SK-N-SH treated with all-trans-retinoic acid at 6 μM for 48 hours (cell line): ENCODE data around the gene NF1.

Experiments
- ATAC-seq: fragments of 200-7000 bp; cut with Tn5 transposase; 3 replicates; pipeline ENCODE4 v1.9.1; 2020; ENCODE audit warnings: mild to moderate bottlenecking, moderate library complexity
- BACH2 ChIP-seq: fragments of 250-450 bp; sonication (Bioruptor Pico); IDR thresholded peaks from 2 replicates; pipeline ENCODE4 v1.9.0; 2021; ENCODE audit warnings: mild to moderate bottlenecking, borderline replicate concordance
- CSDC2 ChIP-seq: fragments of 250-450 bp; sonication (Bioruptor Pico); IDR thresholded peaks from 2 replicates; pipeline ENCODE4 v1.5.0; 2020; ENCODE audit warnings: mild to moderate bottlenecking, moderate library complexity
- ESRRG ChIP-seq: fragments of 250-450 bp; sonication (Bioruptor Pico); IDR thresholded peaks from 2 replicates; pipeline ENCODE4 v1.6.1; 2021; ENCODE audit warnings: mild to moderate bottlenecking
- GLIS3 ChIP-seq: fragments of 250-450 bp; sonication (Bioruptor Pico); IDR thresholded peaks from 2 replicates; pipeline ENCODE4 v1.5.0; 2020; ENCODE audit warnings: mild to moderate bottlenecking, moderate library complexity
- ISL1 ChIP-seq: fragments of 250-450 bp; sonication (Bioruptor Pico); IDR thresholded peaks from 2 replicates; pipeline ENCODE4 v2.1.2; 2022; ENCODE audit warnings: mild to moderate bottlenecking, moderate library complexity
- OSR1 ChIP-seq: fragments of 250-450 bp; sonication (Bioruptor Pico); IDR thresholded peaks from 2 replicates; pipeline ENCODE4 v1.8.0; 2022; ENCODE audit warnings: moderate library complexity, mild to moderate bottlenecking, inconsistent platforms
- PPARA ChIP-seq: fragments of 250-450 bp; sonication (Bioruptor Pico); IDR thresholded peaks from 2 replicates; pipeline ENCODE4 v1.5.0; 2020; ENCODE audit warnings: mild to moderate bottlenecking, borderline replicate concordance
- RARB ChIP-seq: fragments of 250-450 bp; sonication (Bioruptor Pico); IDR thresholded peaks from 2 replicates; pipeline ENCODE4 v1.8.0; 2021; ENCODE audit warnings: mild to moderate bottlenecking, moderate library complexity
- SNAI2 ChIP-seq: fragments of 250-450 bp; sonication (Bioruptor Pico); IDR thresholded peaks from 2 replicates; pipeline ENCODE4 v1.5.0; 2020; ENCODE audit warnings: mild to moderate bottlenecking, moderate library complexity
- TCF4 ChIP-seq: fragments of 250-450 bp; sonication (Bioruptor Pico); IDR thresholded peaks from 2 replicates; pipeline ENCODE4 v1.8.0; 2021; ENCODE audit warnings: mild to moderate bottlenecking, moderate library complexity, borderline replicate concordance
- TOX ChIP-seq: fragments of 250-450 bp; sonication (Bioruptor Pico); IDR thresholded peaks from 2 replicates; pipeline ENCODE4 v1.8.0; 2021; ENCODE audit warnings: mild to moderate bottlenecking, moderate library complexity, borderline replicate concordance
- ZC3H10 ChIP-seq: fragments of 250-450 bp; sonication (Bioruptor Pico); IDR thresholded peaks from 2 replicates; pipeline ENCODE4 v1.5.1; 2021; ENCODE audit warnings: mild to moderate bottlenecking, moderate library complexity
- ZFP3 ChIP-seq: fragments of 250-450 bp; sonication (Bioruptor Pico); IDR thresholded peaks from 2 replicates; pipeline ENCODE4 v1.5.0; 2020; ENCODE audit warnings: mild to moderate bottlenecking, moderate library complexity
- ZFP30 ChIP-seq: fragments of 450-650 bp; formaldehyde crosslinking; IDR thresholded peaks from 2 replicates; pipeline ENCODE4 v1.5.0; 2022; ENCODE audit warnings: mild to moderate bottlenecking, moderate library complexity
- ZNF565 ChIP-seq: fragments of 450-650 bp; formaldehyde crosslinking; conservative IDR thresholded peaks from 2 replicates; pipeline ENCODE4 v1.5.0; 2020; ENCODE audit warnings: low read depth, mild to moderate bottlenecking, moderate library complexity
- ZNF70 ChIP-seq: fragments of 450-650 bp; formaldehyde crosslinking; IDR thresholded peaks from 2 replicates; pipeline ENCODE4 v1.5.0; 2020; ENCODE audit warnings: mild to moderate bottlenecking, moderate library complexity
- ZNF8 ChIP-seq: fragments of 450-650 bp; formaldehyde crosslinking; IDR thresholded peaks from 2 replicates; pipeline ENCODE4 v1.5.0; 2020; ENCODE audit warnings: mild to moderate bottlenecking, moderate library complexity
- TF ChIP-seq, protein P1 (sequence below): fragments of 250-450 bp; sonication (Bioruptor Pico); IDR thresholded peaks from 2 replicates; pipeline ENCODE4 v1.5.0; 2020; ENCODE audit warnings: mild to moderate bottlenecking, moderate library complexity
- TF ChIP-seq, protein P2 (sequence below): fragments of 250-450 bp; sonication (Bioruptor Pico); IDR thresholded peaks from 2 replicates; pipeline ENCODE4 v1.5.1; 2021; ENCODE audit warnings: mild to moderate bottlenecking, moderate library complexity
- TF ChIP-seq, protein P3 (sequence below): fragments of 250-450 bp; sonication (Bioruptor Pico); IDR thresholded peaks from 2 replicates; pipeline ENCODE4 v1.8.0; 2021; ENCODE audit warnings: low read depth, mild to moderate bottlenecking, moderate library complexity, borderline replicate concordance
- TF ChIP-seq, protein P4 (sequence below): fragments of 250-450 bp; sonication (Bioruptor Pico); IDR thresholded peaks from 2 replicates; pipeline ENCODE4 v1.5.1; 2020; ENCODE audit warnings: low read depth, mild to moderate bottlenecking, moderate library complexity
- TF ChIP-seq, protein P5 (sequence below): fragments of 250-450 bp; sonication (Bioruptor Pico); IDR thresholded peaks from 2 replicates; pipeline ENCODE4 v1.8.0; 2020; ENCODE audit warnings: mild to moderate bottlenecking, moderate library complexity, borderline replicate concordance

Gene NF1

DNA sequence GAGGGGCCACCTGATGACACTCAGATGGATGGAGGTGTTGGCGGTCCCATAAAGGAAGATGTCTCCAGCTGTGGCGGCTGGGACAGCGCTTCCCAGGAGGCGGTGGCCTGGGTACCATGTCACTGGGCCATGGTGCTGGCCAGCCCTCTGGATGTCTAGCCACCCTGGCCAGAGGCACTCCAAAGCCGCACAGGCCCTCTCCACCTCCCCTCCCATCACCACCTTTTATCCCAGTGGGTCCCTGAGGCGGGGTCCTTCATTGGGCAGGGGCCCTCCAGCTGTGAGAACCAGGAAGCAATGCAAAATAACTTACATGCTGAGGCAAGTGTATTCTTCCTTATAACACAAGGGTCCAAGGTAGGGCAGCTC, 319.8 kb downstream of the NF1 start:
- TF ChIP-seq ZNF565 (CRISPR knock-in tag) (no peak), BACH2 (CRISPR knock-in tag) (no peak), PPARA (no peak), ISL1 (CRISPR knock-in tag) (no peak), CSDC2 (CRISPR knock-in tag) (no peak), RARB (CRISPR knock-in tag) (no peak), TCF4 (CRISPR knock-in tag) (no peak), OSR1 (CRISPR knock-in tag) (no peak), ZFP30 (CRISPR knock-in tag) (no peak), TOX (CRISPR knock-in tag) (no peak), ESRRG (CRISPR knock-in tag) (no peak), GLIS3 (no peak), ZNF8 (CRISPR knock-in tag) (no peak), ZNF70 (no peak), ZC3H10 (no peak)
- TF ChIP-seq, protein P1, sequence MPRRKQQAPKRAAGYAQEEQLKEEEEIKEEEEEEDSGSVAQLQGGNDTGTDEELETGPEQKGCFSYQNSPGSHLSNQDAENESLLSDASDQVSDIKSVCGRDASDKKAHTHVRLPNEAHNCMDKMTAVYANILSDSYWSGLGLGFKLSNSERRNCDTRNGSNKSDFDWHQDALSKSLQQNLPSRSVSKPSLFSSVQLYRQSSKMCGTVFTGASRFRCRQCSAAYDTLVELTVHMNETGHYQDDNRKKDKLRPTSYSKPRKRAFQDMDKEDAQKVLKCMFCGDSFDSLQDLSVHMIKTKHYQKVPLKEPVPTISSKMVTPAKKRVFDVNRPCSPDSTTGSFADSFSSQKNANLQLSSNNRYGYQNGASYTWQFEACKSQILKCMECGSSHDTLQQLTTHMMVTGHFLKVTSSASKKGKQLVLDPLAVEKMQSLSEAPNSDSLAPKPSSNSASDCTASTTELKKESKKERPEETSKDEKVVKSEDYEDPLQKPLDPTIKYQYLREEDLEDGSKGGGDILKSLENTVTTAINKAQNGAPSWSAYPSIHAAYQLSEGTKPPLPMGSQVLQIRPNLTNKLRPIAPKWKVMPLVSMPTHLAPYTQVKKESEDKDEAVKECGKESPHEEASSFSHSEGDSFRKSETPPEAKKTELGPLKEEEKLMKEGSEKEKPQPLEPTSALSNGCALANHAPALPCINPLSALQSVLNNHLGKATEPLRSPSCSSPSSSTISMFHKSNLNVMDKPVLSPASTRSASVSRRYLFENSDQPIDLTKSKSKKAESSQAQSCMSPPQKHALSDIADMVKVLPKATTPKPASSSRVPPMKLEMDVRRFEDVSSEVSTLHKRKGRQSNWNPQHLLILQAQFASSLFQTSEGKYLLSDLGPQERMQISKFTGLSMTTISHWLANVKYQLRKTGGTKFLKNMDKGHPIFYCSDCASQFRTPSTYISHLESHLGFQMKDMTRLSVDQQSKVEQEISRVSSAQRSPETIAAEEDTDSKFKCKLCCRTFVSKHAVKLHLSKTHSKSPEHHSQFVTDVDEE (CRISPR knock-in tag), result no peak
- TF ChIP-seq, protein P2, sequence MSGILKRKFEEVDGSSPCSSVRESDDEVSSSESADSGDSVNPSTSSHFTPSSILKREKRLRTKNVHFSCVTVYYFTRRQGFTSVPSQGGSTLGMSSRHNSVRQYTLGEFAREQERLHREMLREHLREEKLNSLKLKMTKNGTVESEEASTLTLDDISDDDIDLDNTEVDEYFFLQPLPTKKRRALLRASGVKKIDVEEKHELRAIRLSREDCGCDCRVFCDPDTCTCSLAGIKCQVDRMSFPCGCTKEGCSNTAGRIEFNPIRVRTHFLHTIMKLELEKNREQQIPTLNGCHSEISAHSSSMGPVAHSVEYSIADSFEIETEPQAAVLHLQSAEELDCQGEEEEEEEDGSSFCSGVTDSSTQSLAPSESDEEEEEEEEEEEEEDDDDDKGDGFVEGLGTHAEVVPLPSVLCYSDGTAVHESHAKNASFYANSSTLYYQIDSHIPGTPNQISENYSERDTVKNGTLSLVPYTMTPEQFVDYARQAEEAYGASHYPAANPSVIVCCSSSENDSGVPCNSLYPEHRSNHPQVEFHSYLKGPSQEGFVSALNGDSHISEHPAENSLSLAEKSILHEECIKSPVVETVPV (CRISPR knock-in tag), result no peak
- TF ChIP-seq, protein P3, sequence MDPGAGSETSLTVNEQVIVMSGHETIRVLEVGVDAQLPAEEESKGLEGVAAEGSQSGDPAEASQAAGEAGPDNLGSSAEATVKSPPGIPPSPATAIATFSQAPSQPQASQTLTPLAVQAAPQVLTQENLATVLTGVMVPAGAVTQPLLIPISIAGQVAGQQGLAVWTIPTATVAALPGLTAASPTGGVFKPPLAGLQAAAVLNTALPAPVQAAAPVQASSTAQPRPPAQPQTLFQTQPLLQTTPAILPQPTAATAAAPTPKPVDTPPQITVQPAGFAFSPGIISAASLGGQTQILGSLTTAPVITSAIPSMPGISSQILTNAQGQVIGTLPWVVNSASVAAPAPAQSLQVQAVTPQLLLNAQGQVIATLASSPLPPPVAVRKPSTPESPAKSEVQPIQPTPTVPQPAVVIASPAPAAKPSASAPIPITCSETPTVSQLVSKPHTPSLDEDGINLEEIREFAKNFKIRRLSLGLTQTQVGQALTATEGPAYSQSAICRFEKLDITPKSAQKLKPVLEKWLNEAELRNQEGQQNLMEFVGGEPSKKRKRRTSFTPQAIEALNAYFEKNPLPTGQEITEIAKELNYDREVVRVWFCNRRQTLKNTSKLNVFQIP (CRISPR knock-in tag), result no peak
- TF ChIP-seq, protein P4, sequence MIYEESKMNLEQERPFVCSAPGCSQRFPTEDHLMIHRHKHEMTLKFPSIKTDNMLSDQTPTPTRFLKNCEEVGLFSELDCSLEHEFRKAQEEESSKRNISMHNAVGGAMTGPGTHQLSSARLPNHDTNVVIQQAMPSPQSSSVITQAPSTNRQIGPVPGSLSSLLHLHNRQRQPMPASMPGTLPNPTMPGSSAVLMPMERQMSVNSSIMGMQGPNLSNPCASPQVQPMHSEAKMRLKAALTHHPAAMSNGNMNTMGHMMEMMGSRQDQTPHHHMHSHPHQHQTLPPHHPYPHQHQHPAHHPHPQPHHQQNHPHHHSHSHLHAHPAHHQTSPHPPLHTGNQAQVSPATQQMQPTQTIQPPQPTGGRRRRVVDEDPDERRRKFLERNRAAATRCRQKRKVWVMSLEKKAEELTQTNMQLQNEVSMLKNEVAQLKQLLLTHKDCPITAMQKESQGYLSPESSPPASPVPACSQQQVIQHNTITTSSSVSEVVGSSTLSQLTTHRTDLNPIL, result no peak
- TF ChIP-seq, protein P5, sequence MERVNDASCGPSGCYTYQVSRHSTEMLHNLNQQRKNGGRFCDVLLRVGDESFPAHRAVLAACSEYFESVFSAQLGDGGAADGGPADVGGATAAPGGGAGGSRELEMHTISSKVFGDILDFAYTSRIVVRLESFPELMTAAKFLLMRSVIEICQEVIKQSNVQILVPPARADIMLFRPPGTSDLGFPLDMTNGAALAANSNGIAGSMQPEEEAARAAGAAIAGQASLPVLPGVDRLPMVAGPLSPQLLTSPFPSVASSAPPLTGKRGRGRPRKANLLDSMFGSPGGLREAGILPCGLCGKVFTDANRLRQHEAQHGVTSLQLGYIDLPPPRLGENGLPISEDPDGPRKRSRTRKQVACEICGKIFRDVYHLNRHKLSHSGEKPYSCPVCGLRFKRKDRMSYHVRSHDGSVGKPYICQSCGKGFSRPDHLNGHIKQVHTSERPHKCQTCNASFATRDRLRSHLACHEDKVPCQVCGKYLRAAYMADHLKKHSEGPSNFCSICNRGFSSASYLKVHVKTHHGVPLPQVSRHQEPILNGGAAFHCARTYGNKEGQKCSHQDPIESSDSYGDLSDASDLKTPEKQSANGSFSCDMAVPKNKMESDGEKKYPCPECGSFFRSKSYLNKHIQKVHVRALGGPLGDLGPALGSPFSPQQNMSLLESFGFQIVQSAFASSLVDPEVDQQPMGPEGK (CRISPR knock-in tag), result no peak
- TF ChIP-seq, all 23 proteins: peak for 0
- no peak for ATAC-seq

DNA sequence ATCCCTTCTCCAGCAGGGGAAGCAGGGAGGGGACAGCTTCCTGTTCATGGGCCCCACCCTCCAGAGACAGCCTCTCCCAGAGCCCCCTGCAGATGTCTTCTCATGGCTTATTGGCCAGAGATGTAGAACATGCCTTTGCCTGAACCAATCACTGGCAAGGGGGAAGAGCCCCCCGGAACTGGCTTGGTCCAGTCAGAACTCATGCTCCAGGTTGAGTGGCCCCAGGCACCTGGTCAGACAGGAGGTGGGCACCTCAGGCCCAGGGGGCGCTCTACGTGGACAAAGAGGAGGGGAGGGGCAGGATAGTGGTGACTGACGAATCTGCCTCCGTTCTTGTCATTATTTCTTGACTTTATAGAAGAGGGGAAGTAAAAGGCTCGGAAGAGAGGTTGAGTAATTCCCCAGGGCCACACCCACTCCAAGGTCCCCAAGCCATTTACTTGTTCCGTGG, 320.3 kb downstream of the NF1 start:
- TF ChIP-seq, protein P5 (CRISPR knock-in tag), result no peak
- no peak for TF ChIP-seq BACH2 (CRISPR knock-in tag)
- TF ChIP-seq TCF4 (CRISPR knock-in tag), result no peak
- TF ChIP-seq, protein P3 (CRISPR knock-in tag), result no peak
- no peak for TF ChIP-seq SNAI2 (CRISPR knock-in tag)
- TF ChIP-seq, protein P1 (CRISPR knock-in tag), result no peak
- no peak for TF ChIP-seq CSDC2 (CRISPR knock-in tag)
- no peak for TF ChIP-seq PPARA
- TF ChIP-seq ZNF565 (CRISPR knock-in tag), result no peak
- TF ChIP-seq ZFP3, result no peak
- no peak for TF ChIP-seq ESRRG (CRISPR knock-in tag)
- TF ChIP-seq, protein P2 (CRISPR knock-in tag), result no peak
- TF ChIP-seq ZNF70, result no peak
- no peak for TF ChIP-seq ZNF8 (CRISPR knock-in tag)
- ATAC-seq, result no peak
